AG09319 (cell line): Measurements from ENCODE around the gene ABT1.

Source experiments
- DNase-seq: peaks from one replicate; pipeline ENCODE4 v3.0.0-alpha.2; 2010; ENCODE audit warnings: low read depth; ENCODE audit errors: extremely low read depth
- CTCF ChIP-seq: IDR thresholded peaks from 2 replicates; pipeline ENCODE4 v1.5.1; 2011; ENCODE audit warnings: low read depth, mild to moderate bottlenecking, inconsistent platforms, low read length, moderate library complexity

Gene ABT1

GRCh38 chr6:26629359-26629758 lies 32.6 kb downstream of the ABT1 start:
- DNase-seq, result no peak

GRCh38 chr6:26640806-26641205 lies 44.1 kb downstream of the ABT1 start:
- no peak for DNase-seq
- TF ChIP-seq CTCF, result no peak

More at GRCh38 chr6:26629359-26629758, 32.6 kb downstream of the ABT1 start:
- TF ChIP-seq CTCF, result no peak

- no peak for DNase-seq
- no peak for TF ChIP-seq CTCF
Measured at GRCh38 chr6:26646074-26646473, 49.3 kb downstream of the ABT1 start.
